WERI-Rb-1 (cell line): ENCODE data around the gene AMIGO3.
"Not testable (repeated sequence)": the region's sequence is repeated elsewhere in the genome, so short reads cannot be mapped to it uniquely, and the experiment has no call there.

Experiments
- DNase-seq: peaks from one replicate; pipeline ENCODE4 v3.0.0-alpha.2; 2020
- H3K27ac ChIP-seq: fragments of 250-450 bp; sonication (Bioruptor Pico); 2 replicates; pipeline ENCODE4 v1.5.1; 2020; ENCODE audit warnings: mild to moderate bottlenecking, moderate library complexity
- H3K27me3 ChIP-seq: fragments of 250-450 bp; sonication (Bioruptor Pico); 2 replicates; pipeline ENCODE4 v1.5.1; 2021; ENCODE audit warnings: mild to moderate bottlenecking, low read depth, moderate library complexity; ENCODE audit not compliant: insufficient read depth, severe bottlenecking
- H3K36me3 ChIP-seq: fragments of 250-450 bp; sonication (Bioruptor Pico); 2 replicates; pipeline ENCODE4 v1.5.1; 2020; ENCODE audit warnings: mild to moderate bottlenecking, moderate library complexity
- H3K4me3 ChIP-seq: 2 replicates; pipeline ENCODE4 v1.5.1; 2011; ENCODE audit warnings: low read depth, mild to moderate bottlenecking, control low read depth, low read length
- H3K9me3 ChIP-seq: fragments of 250-450 bp; sonication (Bioruptor Pico); 2 replicates; pipeline ENCODE4 v1.5.1; 2021; ENCODE audit warnings: mild to moderate bottlenecking, moderate library complexity; ENCODE audit not compliant: severe bottlenecking
- TF ChIP-seq, protein P1 (sequence below): IDR thresholded peaks from 2 replicates; pipeline ENCODE4 v1.5.1; 2011; ENCODE audit warnings: low read depth, mild to moderate bottlenecking, control low read depth, inconsistent platforms, low read length

AMIGO3 gene

DNA sequence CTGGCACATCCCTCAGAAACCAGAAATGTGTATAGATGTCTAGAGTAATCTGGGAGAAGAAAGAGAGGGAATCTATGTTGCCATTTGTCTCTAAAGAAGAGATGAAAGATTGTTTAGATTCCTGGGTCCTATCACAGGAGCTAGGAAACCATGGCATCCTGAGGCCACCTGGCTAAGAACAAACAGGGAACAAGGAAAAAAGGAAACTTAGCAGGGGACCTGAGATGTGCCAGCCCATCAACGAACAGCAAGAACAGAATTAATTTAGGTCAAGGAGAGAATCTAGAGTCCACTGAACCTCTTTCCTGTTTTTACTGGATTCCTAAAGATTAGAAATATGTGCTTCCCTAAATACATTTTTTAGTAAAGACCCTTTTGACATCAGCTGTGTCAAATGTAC is 36.6 kb upstream of the AMIGO3 start:
- H3K36me3 ChIP-seq: no peaks in the 10 kb centered on the region; the same call in 1 of the 2 replicates

DNA sequence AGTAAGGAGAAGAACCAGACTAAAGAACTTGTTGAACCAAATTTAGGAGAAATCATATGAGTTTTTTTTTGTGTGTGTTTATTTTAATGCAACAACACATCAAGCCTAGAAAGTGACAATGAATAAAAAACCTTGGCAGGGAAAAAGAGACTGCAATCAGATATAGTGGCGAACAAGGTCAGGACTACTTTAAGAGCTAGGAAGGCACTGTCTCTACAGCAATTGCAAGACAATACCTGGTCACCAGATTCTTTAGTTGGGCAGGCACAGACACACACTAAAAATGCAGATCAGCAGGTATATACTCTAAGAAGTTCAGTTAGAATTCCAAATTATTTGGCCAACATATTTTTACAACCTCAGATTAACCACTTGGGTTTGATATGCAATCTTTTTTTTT is 35.1 kb upstream of the AMIGO3 start:
- DNase-seq: no peak
- Histone ChIP-seq H3K36me3 (peaks cover 3% of the 10 kb centered on the region), H3K27me3 (no peaks in the 10 kb centered on the region), H3K27ac (no peak overlapping the region), H3K9me3 (no peaks in the 10 kb centered on the region), H3K4me3 (no peak overlapping the region)
- TF ChIP-seq, protein P1, sequence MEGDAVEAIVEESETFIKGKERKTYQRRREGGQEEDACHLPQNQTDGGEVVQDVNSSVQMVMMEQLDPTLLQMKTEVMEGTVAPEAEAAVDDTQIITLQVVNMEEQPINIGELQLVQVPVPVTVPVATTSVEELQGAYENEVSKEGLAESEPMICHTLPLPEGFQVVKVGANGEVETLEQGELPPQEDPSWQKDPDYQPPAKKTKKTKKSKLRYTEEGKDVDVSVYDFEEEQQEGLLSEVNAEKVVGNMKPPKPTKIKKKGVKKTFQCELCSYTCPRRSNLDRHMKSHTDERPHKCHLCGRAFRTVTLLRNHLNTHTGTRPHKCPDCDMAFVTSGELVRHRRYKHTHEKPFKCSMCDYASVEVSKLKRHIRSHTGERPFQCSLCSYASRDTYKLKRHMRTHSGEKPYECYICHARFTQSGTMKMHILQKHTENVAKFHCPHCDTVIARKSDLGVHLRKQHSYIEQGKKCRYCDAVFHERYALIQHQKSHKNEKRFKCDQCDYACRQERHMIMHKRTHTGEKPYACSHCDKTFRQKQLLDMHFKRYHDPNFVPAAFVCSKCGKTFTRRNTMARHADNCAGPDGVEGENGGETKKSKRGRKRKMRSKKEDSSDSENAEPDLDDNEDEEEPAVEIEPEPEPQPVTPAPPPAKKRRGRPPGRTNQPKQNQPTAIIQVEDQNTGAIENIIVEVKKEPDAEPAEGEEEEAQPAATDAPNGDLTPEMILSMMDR: no peak

More for the DNA sequence above, 36.6 kb upstream of the AMIGO3 start:
- TF ChIP-seq, protein P1: no peak
- Histone ChIP-seq H3K4me3 (no peak overlapping the region), H3K27ac (no peak overlapping the region), H3K27me3 (no peaks in the 10 kb centered on the region), H3K9me3 (no peaks in the 10 kb centered on the region)
- no peak for DNase-seq

DNA sequence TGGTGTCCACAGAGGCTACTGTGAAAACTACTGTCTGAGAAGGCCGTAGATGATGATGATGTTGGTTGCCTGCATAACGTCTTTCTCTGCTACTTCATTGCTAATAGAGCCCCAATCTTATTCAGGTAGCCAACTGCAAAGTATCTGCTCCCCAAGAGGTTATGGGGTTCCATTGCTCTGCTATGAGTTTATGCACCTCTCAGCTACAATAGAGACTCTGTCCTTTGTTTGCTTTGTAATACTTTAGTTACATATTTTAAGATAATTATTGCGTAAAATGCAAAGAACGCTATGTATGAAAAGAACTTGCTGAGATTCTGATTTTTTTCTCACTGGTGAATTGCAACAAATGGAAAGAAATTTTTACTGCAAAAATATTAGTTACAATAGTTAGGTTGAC is 32.0 kb upstream of the AMIGO3 start:
- H3K27me3 ChIP-seq: no peaks in the 10 kb centered on the region
- no peak overlapping the region for H3K27ac ChIP-seq
- TF ChIP-seq, protein P1: no peak
- DNase-seq: no peak
- no peaks in the 10 kb centered on the region for H3K9me3 ChIP-seq
- H3K4me3 ChIP-seq: no peak overlapping the region
- H3K36me3 ChIP-seq: peaks cover 26% of the 10 kb centered on the region

DNA sequence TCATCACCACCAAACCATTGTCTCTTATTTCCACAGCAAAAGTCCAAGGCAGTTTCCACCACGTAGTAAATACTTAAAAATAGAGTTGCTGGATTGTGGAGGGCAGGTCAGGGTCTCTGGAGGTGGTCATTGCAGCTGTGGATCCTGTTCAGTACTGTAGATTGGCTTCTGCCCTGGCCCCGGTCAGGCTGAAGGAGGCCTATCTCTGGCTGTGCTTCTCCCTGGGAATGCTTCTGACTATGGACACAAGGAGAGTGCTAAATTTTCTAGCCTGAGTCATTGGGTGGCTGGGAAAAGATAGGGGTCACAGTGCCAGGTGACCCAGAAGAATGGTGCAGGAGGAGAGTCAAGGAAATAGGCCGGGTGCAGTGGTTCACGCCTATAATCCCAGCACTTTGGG is 30.6 kb upstream of the AMIGO3 start:
- H3K27ac ChIP-seq: no peak overlapping the region
- TF ChIP-seq, protein P1: no peak
- DNase-seq: no peak
- no peaks in the 10 kb centered on the region for H3K9me3 ChIP-seq
- H3K4me3 ChIP-seq: no peak overlapping the region
- peaks cover 26% of the 10 kb centered on the region for H3K36me3 ChIP-seq
- H3K27me3 ChIP-seq: no peaks in the 10 kb centered on the region

DNA sequence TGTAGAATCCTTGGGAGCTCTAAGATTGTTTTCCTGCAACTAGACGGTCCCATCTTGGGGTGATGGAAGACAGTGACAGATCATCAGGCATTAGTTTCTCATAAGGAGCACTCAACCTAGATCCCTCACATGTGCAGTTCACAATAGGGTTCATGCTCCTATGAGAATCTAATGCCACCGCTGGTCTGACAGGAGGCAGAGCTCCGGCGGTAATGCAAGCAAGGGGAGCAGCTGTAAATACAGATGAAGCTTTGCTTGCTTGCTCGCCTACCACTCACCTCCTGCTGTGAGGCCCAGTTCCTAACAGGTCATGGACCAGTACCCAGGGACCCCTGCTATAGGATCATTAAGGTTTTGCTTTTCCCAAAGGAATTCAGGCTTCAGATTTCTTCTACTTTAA is 29.4 kb upstream of the AMIGO3 start:
- H3K36me3 ChIP-seq: peaks cover 33% of the 10 kb centered on the region
- H3K4me3 ChIP-seq, H3K27ac ChIP-seq, DNase-seq, H3K9me3 ChIP-seq, H3K27me3 ChIP-seq: not testable (repeated sequence)

DNA sequence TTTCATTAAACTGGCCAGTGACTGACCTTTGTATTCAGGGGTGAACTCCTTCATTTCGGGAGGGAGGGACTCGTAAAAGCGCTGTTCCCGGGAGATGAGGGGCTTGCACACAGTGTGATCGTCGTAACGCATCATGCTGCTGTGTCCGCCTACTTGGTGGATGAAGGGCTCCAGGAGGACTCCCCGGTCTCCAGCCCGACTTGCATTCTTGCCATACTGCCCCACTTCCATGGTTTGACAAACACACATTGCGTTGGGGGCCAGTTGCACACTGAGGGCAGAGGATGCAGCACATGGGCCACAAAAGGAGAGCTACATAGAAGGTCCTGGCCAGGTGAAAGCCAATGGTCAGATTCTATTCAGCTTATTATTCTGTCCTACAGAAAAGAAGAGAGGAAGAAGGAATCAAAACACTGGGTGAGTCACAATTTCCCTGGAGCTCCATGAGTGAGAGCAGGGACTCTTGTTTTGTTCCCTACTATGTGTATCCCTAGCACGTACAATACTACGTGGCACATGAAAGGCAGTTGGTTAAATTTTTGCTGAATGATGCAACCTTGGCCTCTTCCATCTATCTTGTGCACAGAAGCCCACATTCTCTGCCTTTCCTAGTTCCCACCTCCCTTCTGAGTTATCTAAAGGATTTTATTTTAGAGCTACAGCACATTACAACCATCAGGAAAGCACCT is 28.5 kb upstream of the AMIGO3 start:
- Histone ChIP-seq H3K9me3 (no peaks in the 10 kb centered on the region), H3K36me3 (peaks cover 39% of the 10 kb centered on the region), H3K27ac (no peak overlapping the region), H3K4me3 (no peak overlapping the region), H3K27me3 (no peaks in the 10 kb centered on the region)
- TF ChIP-seq, protein P1: no peak
- DNase-seq: no peak
